Cardiac fibroblast (primary cell): ENCODE results near the gene CCER1.

ENCODE experiments used
- DNase-seq, 2 donors: peaks; one replicate each; pipeline versions ENCODE4 v3.0.0 to v3.0.0-alpha.2; 2010; ENCODE audit warnings: low read depth in 2 of 2
- H3K4me3 ChIP-seq, 2 donors: replicated peaks in 1 of 2; 1 replicate in 1 of 2; 2 replicates in 1 of 2; pipeline ENCODE4 v1.5.1; 2011; ENCODE audit warnings: low read depth in 2 of 2, low read length in 2 of 2, mild to moderate bottlenecking in 2 of 2, moderate library complexity in 1 of 2
- TF ChIP-seq, protein P1 (sequence below): IDR thresholded peaks from one replicate; pipeline ENCODE4 v1.5.1; 2011; ENCODE audit warnings: low read depth, mild to moderate bottlenecking, low read length, inconsistent platforms

Gene CCER1

GRCh38 chr12:90959032-90959431, 4.1 kb upstream of the CCER1 start:
- no peak overlapping the region for H3K4me3 ChIP-seq
- TF ChIP-seq, protein P1, sequence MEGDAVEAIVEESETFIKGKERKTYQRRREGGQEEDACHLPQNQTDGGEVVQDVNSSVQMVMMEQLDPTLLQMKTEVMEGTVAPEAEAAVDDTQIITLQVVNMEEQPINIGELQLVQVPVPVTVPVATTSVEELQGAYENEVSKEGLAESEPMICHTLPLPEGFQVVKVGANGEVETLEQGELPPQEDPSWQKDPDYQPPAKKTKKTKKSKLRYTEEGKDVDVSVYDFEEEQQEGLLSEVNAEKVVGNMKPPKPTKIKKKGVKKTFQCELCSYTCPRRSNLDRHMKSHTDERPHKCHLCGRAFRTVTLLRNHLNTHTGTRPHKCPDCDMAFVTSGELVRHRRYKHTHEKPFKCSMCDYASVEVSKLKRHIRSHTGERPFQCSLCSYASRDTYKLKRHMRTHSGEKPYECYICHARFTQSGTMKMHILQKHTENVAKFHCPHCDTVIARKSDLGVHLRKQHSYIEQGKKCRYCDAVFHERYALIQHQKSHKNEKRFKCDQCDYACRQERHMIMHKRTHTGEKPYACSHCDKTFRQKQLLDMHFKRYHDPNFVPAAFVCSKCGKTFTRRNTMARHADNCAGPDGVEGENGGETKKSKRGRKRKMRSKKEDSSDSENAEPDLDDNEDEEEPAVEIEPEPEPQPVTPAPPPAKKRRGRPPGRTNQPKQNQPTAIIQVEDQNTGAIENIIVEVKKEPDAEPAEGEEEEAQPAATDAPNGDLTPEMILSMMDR, result peak; percentile 24
- peak; percentile 44 to 56 for DNase-seq

- TF ChIP-seq, protein P1, result no peak
- DNase-seq, result no peak
- H3K4me3 ChIP-seq, result no peak overlapping the region
These were observed 3.4 kb upstream of the CCER1 start for GRCh38 chr12:90958347-90958746.

DNA sequence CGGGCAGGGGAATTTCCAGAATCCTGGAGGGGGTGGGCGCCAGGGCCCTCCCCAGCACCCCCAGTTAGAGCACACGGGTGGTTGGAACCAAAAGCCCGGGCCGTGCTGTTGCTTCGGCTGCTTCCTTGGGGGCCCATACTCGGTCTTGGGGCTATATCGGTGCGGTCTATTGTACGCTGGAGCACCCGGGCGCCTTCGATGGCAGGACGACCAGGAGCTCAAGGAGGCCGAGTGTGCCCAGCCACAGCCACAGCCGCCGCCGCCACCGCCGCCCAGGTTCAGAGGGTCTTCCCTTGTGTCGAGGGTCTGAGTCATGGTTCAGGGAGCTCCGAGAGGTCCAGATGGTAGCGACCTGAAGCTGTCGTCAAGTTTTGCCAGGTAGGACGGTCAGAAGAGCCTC, 548 bp downstream of the CCER1 start:
- no peak for DNase-seq
- no peak overlapping the region for H3K4me3 ChIP-seq
- TF ChIP-seq, protein P1, result no peak

GRCh38 chr12:90953956-90954421, 987 bp downstream of the CCER1 start:
- TF ChIP-seq, protein P1, result peak; percentile 39
- peak; percentile 11 to 34 for DNase-seq
- H3K4me3 ChIP-seq, result no peak overlapping the region

GRCh38 chr12:90951432-90952105, 3.4 kb downstream of the CCER1 start:
- TF ChIP-seq, protein P1, result no peak
- no peak overlapping the region for H3K4me3 ChIP-seq
- DNase-seq, result no peak

DNA sequence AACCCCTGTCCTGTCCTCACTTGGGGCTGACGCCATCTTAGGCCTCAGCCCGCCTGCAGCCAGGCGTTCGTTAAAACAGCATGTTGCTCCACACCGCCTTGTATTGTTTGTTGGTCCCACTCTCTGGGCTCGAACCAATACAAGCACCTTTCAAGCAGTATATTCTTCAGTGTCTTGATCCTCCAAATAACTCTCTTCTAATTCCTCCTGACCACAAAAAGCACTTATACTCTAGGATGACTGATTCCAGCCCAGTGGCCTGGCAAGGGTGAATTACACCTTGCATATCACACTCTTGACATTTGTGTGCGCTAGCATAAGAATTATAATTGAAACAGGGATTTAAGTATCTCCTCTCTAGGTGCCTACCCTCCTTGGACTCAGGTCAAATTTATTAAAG, 7.1 kb downstream of the CCER1 start:
- H3K4me3 ChIP-seq, result no peak overlapping the region
- TF ChIP-seq, protein P1, result no peak
- no peak for DNase-seq
